GM19023 (cell line): Measurements from ENCODE around the gene CHST2.
"Not testable (repeated sequence)": the region's sequence is repeated elsewhere in the genome, so short reads cannot be mapped to it uniquely, and the experiment has no call there.

ENCODE experiments used
- ATAC-seq: cut with Tn5 transposase; IDR thresholded peaks from one replicate; pipeline ENCODE4 v1.9.1; 2021; ENCODE audit warnings: mild to moderate bottlenecking, moderate library complexity; ENCODE audit not compliant: unreplicated experiment

The CHST2 gene

GRCh38 chr3:143119009-143119914 lies at the start of gene CHST2:
TSS of gene CHST2 (plus strand) at chr3:143119771. CDS start at chr3:143120817, 1,046 bp downstream.
- peak; percentile 76 for ATAC-seq

- ATAC-seq, result no peak
Measured at GRCh38 chr3:143070977-143071551, 48.5 kb upstream of the CHST2 start.

- no peak for ATAC-seq
Measured at GRCh38 chr3:143071776-143072175, 47.8 kb upstream of the CHST2 start.

GRCh38 chr3:143072298-143073020 lies 47.1 kb upstream of the CHST2 start:
- ATAC-seq, result not testable (repeated sequence)

- ATAC-seq, result not testable (repeated sequence)
Measured at GRCh38 chr3:143073541-143073940, 46.0 kb upstream of the CHST2 start.

GRCh38 chr3:143073983-143074382 lies 45.6 kb upstream of the CHST2 start:
- not testable (repeated sequence) for ATAC-seq

- ATAC-seq, result no peak
Measured at GRCh38 chr3:143078883-143079282, 40.7 kb upstream of the CHST2 start.

GRCh38 chr3:143080196-143080595 lies 39.4 kb upstream of the CHST2 start:
- no peak for ATAC-seq

- ATAC-seq, result no peak
Measured at GRCh38 chr3:143081365-143081764, 38.2 kb upstream of the CHST2 start.

GRCh38 chr3:143081844-143082778 lies 37.5 kb upstream of the CHST2 start:
- peak; percentile 79 for ATAC-seq

- ATAC-seq, result no peak
Measured at GRCh38 chr3:143083781-143084180, 35.8 kb upstream of the CHST2 start.

GRCh38 chr3:143084856-143085731 lies 34.5 kb upstream of the CHST2 start:
- ATAC-seq, result peak; percentile 36

GRCh38 chr3:143088835-143089234 lies 30.7 kb upstream of the CHST2 start:
- no peak for ATAC-seq

- no peak for ATAC-seq
Measured at GRCh38 chr3:143089965-143090364, 29.6 kb upstream of the CHST2 start.

GRCh38 chr3:143090486-143090885 lies 29.1 kb upstream of the CHST2 start:
- ATAC-seq, result no peak

GRCh38 chr3:143090976-143091837 lies 28.4 kb upstream of the CHST2 start:
- ATAC-seq, result no peak

GRCh38 chr3:143092191-143092590 lies 27.4 kb upstream of the CHST2 start:
- no peak for ATAC-seq

GRCh38 chr3:143095813-143096212 lies 23.8 kb upstream of the CHST2 start:
- ATAC-seq, result no peak
